ENCODE results near the gene AKNAD1.

AKNAD1 gene

GRCh38 chr1:108814343-108815125 is 42.4 kb downstream of the AKNAD1 start:
- no peak for TF ChIP-seq CTCF (IDR thresholded peaks at IDR 0.05; ENCODE audit: insufficient read depth, low read depth, low read length, missing control alignments)
- no peak overlapping the region for H3K4me3 ChIP-seq (ENCODE audit: low read depth, low read length)
- no peak for DNase-seq (ENCODE audit: low read depth)

- H3K4me3 ChIP-seq (ENCODE audit: low read depth, low read length), result no peak overlapping the region
- no peak for TF ChIP-seq CTCF (IDR thresholded peaks at IDR 0.05; ENCODE audit: insufficient read depth, low read depth, low read length, missing control alignments)
- no peak for DNase-seq (ENCODE audit: low read depth)
Measured at GRCh38 chr1:108813326-108813725, 43.6 kb downstream of the AKNAD1 start.

- H3K4me3 ChIP-seq (ENCODE audit: low read depth, low read length), result no peak overlapping the region
- no peak for TF ChIP-seq CTCF (IDR thresholded peaks at IDR 0.05; ENCODE audit: insufficient read depth, low read depth, low read length, missing control alignments)
- no peak for DNase-seq (ENCODE audit: low read depth)
Measured at GRCh38 chr1:108811611-108812010, 45.3 kb downstream of the AKNAD1 start.

GRCh38 chr1:108808438-108808837 is 48.5 kb downstream of the AKNAD1 start:
- no peak for TF ChIP-seq CTCF (IDR thresholded peaks at IDR 0.05; ENCODE audit: insufficient read depth, low read depth, low read length, missing control alignments)
- H3K4me3 ChIP-seq (ENCODE audit: low read depth, low read length), result no peak overlapping the region
- DNase-seq (ENCODE audit: low read depth), result no peak

- DNase-seq (ENCODE audit: low read depth), result no peak
- no peak for TF ChIP-seq CTCF (IDR thresholded peaks at IDR 0.05; ENCODE audit: insufficient read depth, low read depth, low read length, missing control alignments)
- H3K4me3 ChIP-seq (ENCODE audit: low read depth, low read length), result no peak overlapping the region
Measured at GRCh38 chr1:108803548-108803947, 53.3 kb downstream of the AKNAD1 start.

- DNase-seq (ENCODE audit: low read depth), result no peak
- no peak for TF ChIP-seq CTCF (IDR thresholded peaks at IDR 0.05; ENCODE audit: insufficient read depth, low read depth, low read length, missing control alignments)
- no peak overlapping the region for H3K4me3 ChIP-seq (ENCODE audit: low read depth, low read length)
Measured at GRCh38 chr1:108801101-108801500, 55.8 kb downstream of the AKNAD1 start.

GRCh38 chr1:108799001-108799400 is 57.9 kb downstream of the AKNAD1 start:
- TF ChIP-seq CTCF (IDR thresholded peaks at IDR 0.05; ENCODE audit: insufficient read depth, low read depth, low read length, missing control alignments), result no peak
- DNase-seq (ENCODE audit: low read depth), result no peak

More at GRCh38 chr1:108799001-108799400, 57.9 kb downstream of the AKNAD1 start:
- H3K4me3 ChIP-seq (ENCODE audit: low read depth, low read length), result no peak overlapping the region

Measured in GM12865 (cell line).